ENCODE measurements around the gene LIMK2.
"Not testable (repeated sequence)": the region's sequence is repeated elsewhere in the genome, so short reads cannot be mapped to it uniquely, and the experiment has no call there.

The LIMK2 gene

DNA sequence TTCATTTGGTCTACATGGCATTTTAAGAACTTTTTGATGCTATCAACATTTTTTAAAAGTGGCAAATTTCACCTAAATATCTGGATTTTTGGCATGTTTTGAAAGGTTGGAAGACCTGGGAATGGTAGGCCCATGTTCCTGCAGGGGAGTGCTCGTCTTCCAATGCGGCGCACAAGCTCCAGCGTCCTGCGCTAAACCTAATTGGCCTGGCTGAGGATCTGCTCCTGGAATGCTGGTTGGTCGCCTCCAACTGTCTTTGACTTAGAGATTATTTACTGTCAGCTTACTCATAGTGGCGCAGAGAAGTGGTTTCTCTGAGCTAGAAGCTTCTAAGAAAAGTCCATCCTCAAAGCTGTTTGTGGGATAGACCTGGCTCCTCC is 626 bp upstream of the LIMK2 start:
- DNase-seq (ENCODE audit: low read depth), result no peak

DNA sequence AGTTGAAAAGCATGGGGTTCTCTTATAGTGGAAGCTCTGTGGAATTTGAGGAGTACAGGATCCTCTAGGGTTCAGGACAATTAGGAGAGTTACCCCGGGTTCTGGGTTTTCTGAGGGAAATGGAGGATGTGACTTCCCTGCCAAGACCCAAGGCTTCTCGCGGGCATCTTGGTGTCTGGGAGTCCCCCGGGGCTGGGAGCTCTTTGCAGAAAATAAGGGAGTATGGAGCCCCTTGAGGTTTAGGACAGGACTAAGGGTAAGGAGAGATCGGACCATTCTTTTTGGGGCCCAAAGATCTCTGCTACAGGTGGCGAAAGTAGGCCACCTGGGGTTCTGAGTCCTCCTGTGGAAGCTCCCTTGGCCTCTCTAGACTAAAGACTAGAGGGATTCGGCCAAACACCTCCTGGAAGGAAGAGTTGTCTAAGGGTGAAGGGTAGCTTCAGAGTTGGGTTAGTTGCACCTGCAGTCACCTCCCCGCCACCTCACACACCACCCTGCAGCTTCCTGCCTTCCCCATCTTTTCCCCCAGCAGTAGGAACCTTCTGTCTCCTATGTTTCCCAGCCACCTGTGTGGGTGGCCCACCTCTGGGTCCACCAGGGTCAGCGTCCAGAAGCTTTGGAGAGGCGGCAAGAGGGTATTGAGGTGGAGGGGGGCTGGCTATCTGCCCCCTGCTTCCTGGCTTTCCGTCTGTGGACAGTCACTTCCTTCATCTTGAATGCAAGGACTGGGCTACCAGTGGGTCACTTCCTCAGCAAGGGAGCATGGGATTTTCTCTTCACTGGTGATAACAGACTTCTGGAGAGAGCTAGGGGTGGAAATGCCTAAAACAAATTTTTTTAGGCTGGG is 908 bp downstream of the LIMK2 start:
- DNase-seq (ENCODE audit: low read depth), result no peak

DNA sequence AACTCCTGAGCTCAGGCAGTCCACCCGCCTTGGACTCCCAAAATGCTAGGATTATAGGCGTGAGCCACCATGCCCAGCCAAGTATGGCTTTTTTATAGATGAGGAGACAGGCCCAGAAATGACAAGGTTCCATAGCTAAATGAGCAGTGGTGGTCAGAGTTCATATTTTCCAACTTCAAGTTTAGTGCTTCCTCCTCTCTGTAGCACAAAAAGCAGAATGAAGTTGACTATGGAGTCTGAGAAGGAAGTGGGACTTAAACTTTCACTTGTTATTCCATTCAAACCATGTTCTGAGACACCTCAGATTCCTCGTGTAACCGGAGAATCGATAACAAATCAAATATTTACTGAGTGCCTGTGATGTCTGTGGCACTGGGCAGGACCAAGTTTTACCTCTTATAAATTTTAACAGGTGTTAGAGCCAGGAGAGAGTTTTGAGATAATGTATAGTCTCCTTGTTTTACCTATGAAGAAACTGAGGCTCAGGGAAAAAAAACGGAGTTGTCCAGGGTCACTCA is 3.0 kb downstream of the LIMK2 start:
- no peak for DNase-seq (ENCODE audit: low read depth)

DNA sequence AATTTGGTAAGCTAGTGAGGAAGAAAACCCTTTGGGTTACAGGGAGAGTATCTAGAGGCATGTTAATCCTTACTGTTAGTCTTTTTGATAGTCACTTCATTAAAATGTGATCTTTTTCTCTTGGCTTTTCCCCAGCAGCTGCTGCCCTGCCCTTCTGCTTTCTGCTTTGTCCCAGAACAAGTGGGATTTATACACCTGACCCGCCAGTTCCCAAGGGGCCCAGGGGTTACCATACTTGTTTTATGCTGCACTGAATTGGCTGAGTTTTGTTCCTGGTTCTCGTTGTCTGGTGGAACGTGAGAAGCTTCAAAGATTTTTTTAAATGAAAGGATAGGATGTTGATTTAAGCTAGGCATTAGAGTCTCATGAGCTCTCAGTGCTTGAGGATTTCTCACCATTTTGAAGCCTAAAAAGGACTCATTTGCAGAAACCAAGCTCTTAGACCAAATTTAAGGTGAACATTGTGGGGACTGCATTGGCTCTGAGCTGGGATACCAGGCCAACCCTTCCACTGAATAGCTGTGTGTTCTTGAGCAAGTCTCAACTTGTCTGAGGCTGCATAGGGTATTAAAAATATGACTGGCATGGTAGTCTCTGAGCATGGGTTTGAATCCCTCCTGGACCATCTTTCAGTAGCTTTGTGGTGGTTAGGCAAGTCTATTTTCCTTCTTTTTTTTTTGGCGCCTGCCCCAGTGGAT is 6.6 kb downstream of the LIMK2 start:
- DNase-seq (ENCODE audit: low read depth), result no peak

DNA sequence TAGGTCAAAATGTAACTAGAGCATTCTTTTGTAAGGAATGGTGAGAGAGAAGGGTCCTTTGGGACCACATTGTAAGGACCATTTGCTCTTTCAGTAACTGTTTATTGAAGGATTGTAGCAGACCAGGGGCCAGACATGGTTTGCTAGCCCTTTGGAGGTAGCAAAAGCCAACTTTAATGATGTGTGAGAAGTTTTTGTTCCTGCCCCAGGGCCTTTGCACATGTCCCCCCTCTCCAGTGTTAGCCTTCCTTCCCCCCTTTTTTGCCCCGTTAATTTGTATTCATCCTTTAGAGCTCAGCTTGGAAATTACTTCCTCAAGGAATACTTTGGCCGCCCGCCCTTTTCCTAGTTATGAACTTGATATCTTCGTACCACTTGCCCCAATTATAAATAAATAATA is 9.0 kb downstream of the LIMK2 start:
- DNase-seq (ENCODE audit: low read depth), result no peak

DNA sequence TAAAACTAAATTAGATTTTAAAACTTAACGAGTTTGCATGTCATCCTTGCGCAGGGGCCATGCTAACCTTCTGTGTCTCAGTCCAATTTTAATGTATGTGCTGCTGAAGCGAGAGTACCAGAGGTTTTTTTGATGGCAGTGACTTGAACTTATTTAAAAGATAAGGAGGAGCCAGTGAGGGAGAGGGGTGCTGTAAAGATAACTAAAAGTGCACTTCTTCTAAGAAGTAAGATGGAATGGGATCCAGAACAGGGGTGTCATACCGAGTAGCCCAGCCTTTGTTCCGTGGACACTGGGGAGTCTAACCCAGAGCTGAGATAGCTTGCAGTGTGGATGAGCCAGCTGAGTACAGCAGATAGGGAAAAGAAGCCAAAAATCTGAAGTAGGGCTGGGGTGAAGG is 10.6 kb downstream of the LIMK2 start:
- DNase-seq (ENCODE audit: low read depth), result no peak

DNA sequence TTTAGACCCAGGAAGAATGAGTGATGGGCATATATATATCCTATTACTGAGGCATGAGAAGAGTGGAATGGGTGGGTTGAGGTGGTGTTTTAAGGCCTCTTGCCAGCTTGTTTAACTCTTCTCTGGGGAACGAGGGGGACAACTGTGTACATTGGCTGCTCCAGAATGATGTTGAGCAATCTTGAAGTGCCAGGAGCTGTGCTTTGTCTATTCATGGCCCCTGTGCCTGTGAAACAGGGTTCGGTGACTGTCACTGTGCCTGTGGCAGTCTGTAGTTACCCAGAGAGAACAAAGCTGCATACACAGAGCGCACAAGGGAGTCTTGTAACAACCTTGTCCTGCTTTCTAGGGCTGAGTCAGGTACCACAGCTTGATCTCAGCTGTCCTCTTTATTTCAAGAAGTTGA is 11.7 kb downstream of the LIMK2 start:
- no peak for DNase-seq (ENCODE audit: low read depth)

DNA sequence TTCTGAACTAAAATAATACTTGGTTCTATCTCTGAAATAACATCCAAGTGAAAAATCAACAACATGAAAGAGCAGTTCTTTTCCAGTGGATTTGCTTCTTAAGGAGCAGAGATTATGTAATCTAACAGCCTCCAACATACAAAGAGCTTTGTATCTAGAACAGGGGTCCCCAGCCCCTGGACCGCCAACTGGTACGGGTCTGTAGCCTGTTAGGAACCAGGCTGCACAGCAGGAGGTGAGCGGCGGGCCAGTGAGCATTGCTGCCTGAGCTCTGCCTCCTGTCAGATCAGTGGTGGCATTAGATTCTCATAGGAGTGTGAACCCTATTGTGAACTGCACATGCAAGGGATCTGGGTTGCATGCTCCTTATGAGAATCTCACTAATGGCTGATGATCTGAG is 12.6 kb downstream of the LIMK2 start:
- not testable (repeated sequence) for DNase-seq (ENCODE audit: low read depth)

DNA sequence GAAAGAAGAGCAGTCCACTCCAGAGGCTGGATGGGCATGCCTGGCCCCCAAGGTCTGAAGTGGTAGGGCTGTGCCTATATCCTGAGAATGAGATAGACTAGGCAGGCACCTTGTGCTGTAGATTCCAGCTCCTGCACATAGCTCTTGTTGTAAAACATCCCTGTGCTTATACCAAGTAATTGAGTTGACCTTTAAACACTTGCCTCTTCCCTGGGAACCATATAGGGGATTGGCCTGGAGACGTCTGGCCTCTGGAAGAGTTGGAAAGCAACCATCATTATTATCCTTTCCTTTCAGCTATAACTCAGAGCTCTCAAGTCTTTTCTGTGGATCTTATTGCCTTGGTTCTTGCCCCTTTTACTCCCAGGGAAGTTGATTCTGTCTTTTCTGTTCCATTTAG is 15.1 kb downstream of the LIMK2 start:
- no peak for DNase-seq (ENCODE audit: low read depth)

DNA sequence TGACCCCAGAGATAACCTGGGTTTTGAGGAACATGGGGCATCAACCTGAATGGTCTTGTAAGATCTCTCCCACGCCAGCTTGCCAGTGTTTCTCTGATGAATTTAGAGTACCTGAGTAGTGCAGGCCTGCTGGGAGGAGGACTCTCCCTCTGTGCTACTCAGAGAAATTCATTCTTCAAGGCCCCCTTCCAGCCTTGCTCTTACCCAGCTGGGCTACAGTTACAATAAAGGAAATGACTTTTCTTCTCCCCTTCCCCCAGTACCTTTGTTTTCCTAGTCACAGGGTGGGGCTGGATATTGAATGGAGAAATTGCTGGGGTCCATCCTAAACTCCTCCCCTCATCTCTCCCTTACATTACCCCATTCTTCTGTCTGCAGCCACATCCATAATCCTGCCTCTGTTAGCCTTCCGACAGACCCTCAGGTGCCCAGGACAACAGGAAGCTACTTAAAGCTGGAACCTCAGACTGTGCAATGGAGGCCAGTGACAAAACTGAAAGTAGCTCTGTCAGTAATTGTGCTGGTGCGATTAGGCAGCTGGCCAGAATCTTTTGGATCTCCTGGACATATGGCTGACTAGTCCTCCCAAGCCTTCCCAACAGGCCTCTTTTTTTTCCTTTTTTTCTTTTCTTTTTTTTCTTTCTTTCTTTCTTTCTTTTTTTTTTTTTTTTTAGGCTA is 17.4 kb downstream of the LIMK2 start:
- no peak for DNase-seq (ENCODE audit: low read depth)

DNA sequence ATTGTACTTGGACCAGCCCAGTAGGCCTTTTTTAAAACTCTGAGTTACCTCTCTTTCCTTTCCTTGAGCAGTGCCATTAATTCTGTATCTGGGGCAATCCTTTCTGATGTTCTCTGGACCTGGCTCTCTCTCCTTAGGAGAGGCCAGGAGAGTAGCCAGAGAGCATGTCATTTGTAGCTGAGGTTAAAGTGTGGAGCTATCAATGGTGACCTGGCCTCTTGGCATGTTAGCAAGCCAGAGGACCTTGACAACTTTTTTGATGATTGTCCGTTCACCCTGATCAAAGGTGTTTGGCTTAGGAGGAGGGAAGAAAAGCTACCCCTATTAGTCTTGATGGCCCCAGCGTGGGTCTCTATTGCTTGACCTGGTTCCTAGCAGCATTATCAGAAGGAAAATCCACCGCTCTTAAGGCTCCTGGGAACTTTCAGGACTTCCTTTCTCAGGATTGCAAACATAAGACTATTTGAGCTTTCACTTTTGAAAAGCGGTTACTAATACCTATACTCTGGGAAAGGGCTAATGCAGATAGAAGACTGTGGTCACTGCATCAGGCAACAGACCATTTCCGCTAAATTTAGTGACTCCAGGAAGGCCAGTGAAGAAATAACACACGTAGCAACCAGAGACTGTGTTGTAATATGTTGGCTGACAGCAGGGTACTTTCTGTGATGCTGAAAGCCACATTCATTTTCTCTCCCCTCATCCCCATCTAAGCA is 18.2 kb downstream of the LIMK2 start:
- DNase-seq (ENCODE audit: low read depth), result no peak

DNA sequence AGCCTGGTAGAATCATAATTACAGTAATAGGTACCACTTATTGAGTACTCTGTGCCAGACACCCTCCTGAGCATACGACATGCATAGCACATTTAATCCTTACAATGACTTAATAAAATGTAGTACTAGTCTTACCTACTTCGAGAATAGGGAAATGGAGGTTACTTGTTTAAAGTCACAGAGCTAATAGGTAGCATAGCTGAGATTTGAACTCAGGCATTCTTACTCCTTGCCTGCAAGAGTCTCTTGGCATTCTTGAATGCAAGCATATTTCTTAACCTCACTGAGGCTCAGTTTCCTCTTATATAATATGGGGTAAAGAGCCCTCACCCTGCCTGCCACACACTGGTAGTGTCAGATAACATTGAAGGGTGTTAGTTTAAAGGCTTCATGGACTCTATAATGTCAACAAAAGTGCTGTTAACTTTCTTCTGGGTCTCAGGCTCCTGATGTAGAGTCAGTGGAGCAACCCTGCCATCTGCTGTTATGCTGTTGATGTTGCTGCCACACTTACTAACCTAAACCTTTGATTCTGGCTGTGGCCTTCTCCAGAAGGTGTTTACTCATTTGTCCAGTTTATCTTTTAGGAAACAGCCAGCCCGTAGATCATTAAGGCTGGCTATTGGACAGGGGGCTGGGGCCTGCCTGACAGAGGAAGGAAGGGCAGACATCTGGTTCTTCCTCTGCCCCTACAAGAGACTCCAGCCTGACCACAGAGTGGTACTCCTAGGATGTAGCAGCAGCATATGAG is 18.9 kb downstream of the LIMK2 start:
- no peak for DNase-seq (ENCODE audit: low read depth)

DNA sequence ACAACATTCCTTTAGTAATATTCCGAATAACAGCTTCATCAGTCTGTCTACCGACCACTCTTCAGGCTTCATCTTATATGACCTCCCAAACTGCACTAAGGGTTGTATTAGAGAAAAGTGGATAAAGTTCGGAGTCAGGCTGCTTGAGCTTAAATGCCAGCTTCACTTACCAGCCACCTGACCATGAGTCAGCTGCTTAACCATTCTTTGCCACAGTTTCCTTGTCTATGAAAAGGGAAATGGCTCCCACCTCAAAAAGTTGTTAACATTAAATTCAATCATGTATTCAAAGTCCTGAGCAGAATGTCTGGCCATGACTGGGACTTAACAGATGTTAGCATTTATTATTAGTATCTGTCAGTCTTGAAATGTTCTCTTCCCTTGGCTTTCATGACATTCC is 20.9 kb downstream of the LIMK2 start:
- no peak for DNase-seq (ENCODE audit: low read depth)

DNA sequence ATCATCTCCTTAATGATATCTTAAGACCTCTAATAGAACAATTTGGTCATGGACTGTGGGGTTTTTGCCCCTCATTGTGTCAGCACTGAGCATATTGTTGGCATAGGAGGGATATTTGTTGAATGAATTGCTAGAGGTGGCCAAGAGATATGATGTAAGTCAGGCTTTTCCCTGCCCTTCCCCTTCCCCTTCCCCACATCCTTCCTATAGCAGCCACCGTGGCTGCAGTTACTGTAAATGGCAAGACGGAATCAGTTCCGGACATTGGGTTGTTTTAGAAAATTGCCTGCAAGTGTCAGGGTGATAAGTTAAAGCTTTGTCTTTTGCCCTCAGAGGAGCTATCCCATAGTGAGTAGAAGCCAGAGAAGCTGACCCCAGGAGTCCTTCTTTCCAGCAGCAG is 23.0 kb downstream of the LIMK2 start:
- DNase-seq (ENCODE audit: low read depth), result no peak

DNA sequence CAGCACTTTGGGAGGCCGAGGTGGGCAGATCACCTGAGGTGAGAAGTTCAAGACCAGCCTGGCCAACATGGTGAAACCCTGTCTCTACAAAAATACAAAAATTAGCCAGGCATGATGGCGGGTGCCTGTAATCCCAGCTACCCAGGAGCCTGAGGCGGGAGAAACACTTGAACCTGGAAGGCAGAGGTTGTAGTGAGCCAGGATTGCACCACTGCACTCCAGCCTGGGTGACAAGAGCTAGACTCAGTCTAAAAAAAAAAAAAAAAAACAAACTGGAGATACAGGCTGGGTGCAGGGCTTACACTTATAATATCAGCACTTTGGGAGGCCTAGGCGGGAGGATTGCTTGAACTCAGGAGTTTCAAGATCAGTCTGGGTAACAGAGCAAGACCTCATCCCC is 23.9 kb downstream of the LIMK2 start:
- DNase-seq (ENCODE audit: low read depth), result not testable (repeated sequence)

DNA sequence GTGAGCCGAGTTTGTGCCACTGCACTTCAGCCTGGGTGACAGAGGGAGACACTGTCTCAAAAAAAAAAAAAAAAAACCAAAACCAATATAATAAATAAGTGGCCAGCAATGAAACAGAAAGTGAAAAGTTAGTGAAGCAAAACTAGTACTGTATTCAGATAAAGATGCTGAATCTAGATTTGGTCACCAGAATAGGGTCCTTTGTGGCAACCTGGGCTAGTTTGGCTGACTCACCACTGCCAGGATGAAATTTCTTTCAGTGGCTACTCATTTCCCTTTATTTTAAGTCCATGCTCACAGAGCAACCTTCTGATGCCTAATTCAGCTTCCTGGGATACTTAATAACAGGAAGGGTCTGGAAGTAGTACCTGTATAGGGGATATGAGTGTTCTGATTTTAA is 26.0 kb downstream of the LIMK2 start:
- no peak for DNase-seq (ENCODE audit: low read depth)

DNA sequence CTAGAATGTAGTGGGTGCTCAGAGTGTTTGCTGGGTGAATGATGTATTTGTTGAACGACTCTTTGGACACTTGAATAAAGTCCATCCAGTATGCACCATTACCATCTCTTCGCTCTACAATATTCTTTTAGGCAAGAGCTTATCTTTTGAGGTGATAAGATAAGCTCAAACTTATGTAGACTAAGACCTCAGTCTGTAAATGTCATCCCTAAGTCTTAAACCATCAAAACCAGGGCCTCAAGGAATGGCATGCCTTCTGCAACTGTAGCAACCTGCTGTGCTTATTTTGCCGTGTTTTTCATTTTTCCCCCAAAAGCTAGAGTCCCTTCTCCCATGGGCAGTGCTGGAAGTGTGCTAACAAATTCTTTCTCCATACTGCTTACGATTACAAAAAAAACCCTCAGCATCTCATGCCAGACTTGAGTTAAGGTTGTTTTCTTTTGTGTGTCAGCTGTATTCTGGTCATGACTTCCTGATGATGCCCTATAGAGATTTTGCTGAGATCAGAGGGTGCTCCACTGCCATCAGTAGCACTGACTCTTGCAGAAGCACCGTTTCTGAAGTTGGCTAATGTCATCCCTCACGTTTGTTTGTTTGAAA is 27.8 kb downstream of the LIMK2 start:
- no peak for DNase-seq (ENCODE audit: low read depth)

DNA sequence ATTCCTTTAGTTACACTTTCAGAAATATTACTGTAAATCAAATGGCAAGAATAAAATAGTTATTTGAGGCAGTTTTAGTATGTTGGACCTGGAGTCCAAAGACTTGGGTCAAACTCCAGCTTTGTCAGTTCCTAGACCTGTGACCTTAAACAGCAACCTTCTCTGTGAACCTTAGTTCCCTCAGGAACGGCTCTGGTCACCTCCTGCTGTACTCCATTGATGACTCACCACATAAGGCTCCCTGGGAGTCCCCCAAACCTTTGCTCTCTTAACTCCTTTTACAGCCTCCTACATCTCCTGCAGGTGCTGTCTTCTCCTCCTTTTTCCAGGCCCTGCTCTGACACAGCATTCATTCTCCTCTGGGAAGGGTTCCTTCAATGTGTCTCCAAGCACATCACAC is 29.1 kb downstream of the LIMK2 start:
- no peak for DNase-seq (ENCODE audit: low read depth)

DNA sequence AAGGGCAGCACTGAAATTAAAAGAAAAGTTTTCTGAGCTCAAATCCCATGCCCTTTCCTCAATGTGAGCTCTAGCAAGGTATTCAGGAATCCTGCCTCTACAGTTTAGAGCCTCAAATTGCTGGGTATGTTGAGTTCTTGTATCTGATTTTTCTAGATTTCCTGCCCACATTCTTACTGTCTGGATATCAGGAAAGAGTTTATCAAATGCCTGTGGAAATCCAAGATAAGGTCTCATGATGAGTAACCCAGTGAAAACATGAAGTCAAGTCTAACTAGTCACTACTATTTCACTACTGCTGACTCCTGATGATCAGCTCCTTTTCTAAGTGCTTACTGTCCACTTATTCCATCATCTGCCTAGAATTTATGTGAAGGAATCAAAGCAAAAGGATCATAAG is 29.8 kb downstream of the LIMK2 start:
- DNase-seq (ENCODE audit: low read depth), result no peak

DNA sequence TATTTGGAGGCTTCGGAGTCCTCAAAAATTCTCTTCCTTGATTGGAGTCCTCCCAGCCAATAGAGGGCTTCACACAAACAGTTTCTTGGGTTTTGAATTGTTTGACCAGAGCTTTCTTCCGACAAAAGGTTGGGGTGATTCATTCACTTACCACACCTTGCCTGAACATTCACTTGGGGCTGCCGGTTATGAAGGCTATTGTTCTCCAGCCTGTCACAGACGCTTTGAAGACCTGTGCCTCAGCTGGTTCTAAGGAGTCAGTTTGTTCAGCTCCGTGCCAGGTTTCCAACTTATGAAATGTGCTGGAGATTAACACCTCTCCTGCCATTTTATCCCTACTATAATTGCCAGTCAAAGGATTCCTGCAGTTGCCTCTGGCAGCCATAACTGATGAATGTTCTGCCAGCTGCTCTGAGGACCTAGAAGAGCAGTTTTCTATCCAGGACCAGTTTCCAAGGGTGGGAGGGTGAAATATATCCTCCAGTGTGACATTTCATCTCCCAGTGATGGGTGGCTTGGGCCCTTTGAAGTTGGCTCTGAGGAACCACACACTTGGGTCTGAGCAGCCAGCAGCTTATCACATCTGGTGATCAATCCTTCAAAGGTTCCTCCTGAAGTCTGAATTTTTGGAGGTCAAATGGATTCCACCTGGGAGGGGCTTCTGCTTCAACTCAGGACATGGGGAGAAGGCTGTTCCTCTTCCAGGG is 31.4 kb downstream of the LIMK2 start:
- no peak for DNase-seq (ENCODE audit: low read depth)

All from stimulated activated CD8-positive, alpha-beta memory T cell treated with anti-CD3 and anti-CD28 coated beads, Interleukin-4, amount 100 ng/mL, for 24 hours (primary cell).